OCI-LY7 (cell line): ENCODE results near the gene RAB3D. TPM values are rescaled to one million over a fixed set of nuclear protein-coding genes. Genes with fewer than 3 reads are reported as not detected.

Experiments used
- BruUV-seq: library from RNA; stranded (reverse); fragments of 400-500 nt; replicated peaks from 2 replicates; lab custom pipeline; 2021; lab: Mats Ljungman, UMichigan
- CTCF ChIA-PET: fragments of 300-600 bp; sonication (Branson Sonifier 250); formaldehyde crosslinking; loops from one replicate; lab custom pipeline; 2022; ENCODE audit warnings: antibody characterized with exemption; ENCODE audit not compliant: unreplicated experiment; lab: Charles Lee
- POLR2A ChIA-PET: fragments of 300-600 bp; sonication (Branson Sonifier 250); formaldehyde crosslinking; loops from one replicate; lab custom pipeline; 2022; ENCODE audit warnings: antibody characterized with exemption; lab: Charles Lee
- DNase-seq: peaks from one replicate; pipeline ENCODE4 v3.0.0-alpha.2; 2015; ENCODE audit warnings: low spot score
- H2AFZ ChIP-seq: fragments of 200-600 bp; sonication (generic), shearing (Covaris generic); 2 replicates; pipeline ENCODE4 v1.6.1; 2014; ENCODE audit warnings: mild to moderate bottlenecking, antibody characterized with exemption, low read length, moderate library complexity
- H3K27ac ChIP-seq: fragments of 200-600 bp; sonication (generic); 2 replicates; pipeline ENCODE4 v1.5.1; 2014; ENCODE audit warnings: mixed run types, low read depth, mild to moderate bottlenecking, moderate library complexity, low read length, inconsistent platforms; ENCODE audit not compliant: poor library complexity, severe bottlenecking
- H3K36me3 ChIP-seq: fragments of 200-600 bp; sonication (generic); 2 replicates; pipeline ENCODE4 v1.6.1; 2014; ENCODE audit warnings: mild to moderate bottlenecking, antibody characterized with exemption, low read length, moderate library complexity, mixed read lengths; ENCODE audit not compliant: insufficient read depth
- H3K4me1 ChIP-seq: fragments of 200-600 bp; sonication (generic); 2 replicates; pipeline ENCODE4 v1.5.1; 2014; ENCODE audit warnings: mild to moderate bottlenecking, low read length; ENCODE audit not compliant: insufficient read depth, poor library complexity, severe bottlenecking
- H3K4me2 ChIP-seq: fragments of 200-600 bp; sonication (generic); 2 replicates; pipeline ENCODE4 v1.6.1; 2014; ENCODE audit warnings: mild to moderate bottlenecking, low read length
- H3K4me3 ChIP-seq: fragments of 200-600 bp; sonication (generic); 2 replicates; pipeline ENCODE4 v1.5.1; 2014; ENCODE audit warnings: mild to moderate bottlenecking, low read depth, low read length; ENCODE audit not compliant: poor library complexity, severe bottlenecking
- H3K79me2 ChIP-seq: fragments of 200-600 bp; sonication (generic); 2 replicates; pipeline ENCODE4 v1.6.1; 2016; ENCODE audit warnings: low read depth, mild to moderate bottlenecking, low read length, moderate library complexity, mixed read lengths; ENCODE audit not compliant: insufficient read depth
- H3K9me2 ChIP-seq: fragments of 200-600 bp; sonication (generic); 2 replicates; pipeline ENCODE4 v1.6.1; 2016; ENCODE audit warnings: mild to moderate bottlenecking, low read length, mixed read lengths; ENCODE audit not compliant: insufficient read depth
- H3K9me3 ChIP-seq: fragments of 200-600 bp; sonication (generic); 2 replicates; pipeline ENCODE4 v1.6.1; 2014; ENCODE audit warnings: mild to moderate bottlenecking, mixed run types, low read length, mixed read lengths
- H4K20me1 ChIP-seq: fragments of 200-600 bp; sonication (generic); 2 replicates; pipeline ENCODE4 v1.6.1; 2014; ENCODE audit warnings: mild to moderate bottlenecking, antibody characterized with exemption, low read length, moderate library complexity, mixed read lengths; ENCODE audit not compliant: insufficient read depth
- CTCF ChIP-seq: fragments of 200-600 bp; sonication (generic); conservative IDR thresholded peaks from 2 replicates; pipeline ENCODE4 v1.5.1; 2014; ENCODE audit warnings: mild to moderate bottlenecking, antibody characterized with exemption, low read length, moderate library complexity, mixed read lengths
- EZH2phosphoT487 ChIP-seq: fragments of 200-600 bp; sonication (generic); IDR thresholded peaks from 2 replicates; pipeline ENCODE4 v1.6.1; 2018; ENCODE audit warnings: low read depth, borderline replicate concordance, mild to moderate bottlenecking, mixed run types, antibody characterized with exemption, low read length, moderate library complexity, mixed read lengths
- intact Hi-C: fragments of 100-400 bp; cut with micrococcal nuclease; formaldehyde crosslinking; loops from one replicate; pipeline ENCODE4 v1.10.0; 2022; ENCODE audit not compliant: unreplicated experiment
- total RNA-seq, 2 experiments: library from RNA; depleted of rRNA in 1 of 2; stranded (reverse); fragments of >200 nt in 1 of 2; shearing (Covaris generic) in 1 of 2; gene quantifications; 2 replicates each; pipeline ENCODE4 v1.2.3, GENCODE V29; 2014 to 2022

Gene RAB3D
- total RNA-seq, 2 experiments from 2014 or later: 1.9 to 8.4 TPM

DNA sequence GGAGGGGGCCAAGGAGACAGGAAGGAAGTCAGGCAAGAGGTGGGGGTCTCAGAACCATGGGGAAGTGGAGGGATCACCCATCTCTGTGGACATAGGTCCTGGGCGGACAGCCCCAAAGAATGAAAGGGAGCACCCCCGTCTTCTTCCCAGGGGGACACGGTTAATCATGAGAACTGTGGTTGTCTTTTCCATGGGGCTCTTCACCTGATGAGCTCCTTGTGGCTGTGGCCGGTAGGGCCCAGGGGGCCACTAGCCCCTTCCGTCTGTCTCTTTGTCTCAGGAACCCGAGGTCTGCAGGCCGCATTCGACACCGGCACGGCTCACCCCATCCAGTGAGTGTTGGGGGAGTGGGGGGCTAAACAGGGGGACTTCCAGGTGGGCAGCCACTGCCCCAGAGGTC is 24.4 kb upstream of the RAB3D start:
- Histone ChIP-seq H3K36me3 (peaks cover 5% of the 10 kb centered on the region), H4K20me1 (no peaks in the 10 kb centered on the region), H3K9me2 (no peaks in the 10 kb centered on the region), H3K9me3 (no peaks in the 10 kb centered on the region), H2AFZ (no peak overlapping the region), H3K4me3 (no peak overlapping the region), H3K4me2 (no peak overlapping the region), H3K27ac (no peak overlapping the region), H3K79me2 (no peaks in the 10 kb centered on the region), H3K4me1 (no peaks in the 10 kb centered on the region)
- DNase-seq: no peak
- POLR2A ChIA-PET: no interaction called here
- TF ChIP-seq EZH2phosphoT487 (no peak), CTCF (no peak)
- no TSS peak for BruUV-seq
- CTCF ChIA-PET: no interaction called here
- intact Hi-C loops: no loop called here

- H3K4me2 ChIP-seq: no peak overlapping the region
- H3K9me2 ChIP-seq: no peaks in the 10 kb centered on the region
- H3K9me3 ChIP-seq: no peaks in the 10 kb centered on the region
These were observed 22.6 kb upstream of the RAB3D start for GRCh38 chr19:11361771-11362731.

More at GRCh38 chr19:11361771-11362731, 22.6 kb upstream of the RAB3D start:
- no peak for DNase-seq
- intact Hi-C loops: no loop called here
- CTCF ChIA-PET: no interaction called here
- Histone ChIP-seq H3K79me2 (no peaks in the 10 kb centered on the region), H3K27ac (no peak overlapping the region), H3K36me3 (no peaks in the 10 kb centered on the region), H4K20me1 (no peaks in the 10 kb centered on the region), H2AFZ (no peak overlapping the region), H3K4me1 (no peaks in the 10 kb centered on the region), H3K4me3 (no peak overlapping the region)
- POLR2A ChIA-PET: interaction anchor here (1.1 kb wide), 1 partner anchor 12 kb away, joined by 3 read pairs; no protein-coding TSS in a partner anchor
- no TSS peak for BruUV-seq
- TF ChIP-seq CTCF (no peak), EZH2phosphoT487 (no peak)
